ENCODE measurements around the gene NUP62.

Gene NUP62

GRCh38 chr19:49863254-49863934 lies 65.9 kb downstream of the NUP62 start:
- FAIRE-seq, result no peak

DNA sequence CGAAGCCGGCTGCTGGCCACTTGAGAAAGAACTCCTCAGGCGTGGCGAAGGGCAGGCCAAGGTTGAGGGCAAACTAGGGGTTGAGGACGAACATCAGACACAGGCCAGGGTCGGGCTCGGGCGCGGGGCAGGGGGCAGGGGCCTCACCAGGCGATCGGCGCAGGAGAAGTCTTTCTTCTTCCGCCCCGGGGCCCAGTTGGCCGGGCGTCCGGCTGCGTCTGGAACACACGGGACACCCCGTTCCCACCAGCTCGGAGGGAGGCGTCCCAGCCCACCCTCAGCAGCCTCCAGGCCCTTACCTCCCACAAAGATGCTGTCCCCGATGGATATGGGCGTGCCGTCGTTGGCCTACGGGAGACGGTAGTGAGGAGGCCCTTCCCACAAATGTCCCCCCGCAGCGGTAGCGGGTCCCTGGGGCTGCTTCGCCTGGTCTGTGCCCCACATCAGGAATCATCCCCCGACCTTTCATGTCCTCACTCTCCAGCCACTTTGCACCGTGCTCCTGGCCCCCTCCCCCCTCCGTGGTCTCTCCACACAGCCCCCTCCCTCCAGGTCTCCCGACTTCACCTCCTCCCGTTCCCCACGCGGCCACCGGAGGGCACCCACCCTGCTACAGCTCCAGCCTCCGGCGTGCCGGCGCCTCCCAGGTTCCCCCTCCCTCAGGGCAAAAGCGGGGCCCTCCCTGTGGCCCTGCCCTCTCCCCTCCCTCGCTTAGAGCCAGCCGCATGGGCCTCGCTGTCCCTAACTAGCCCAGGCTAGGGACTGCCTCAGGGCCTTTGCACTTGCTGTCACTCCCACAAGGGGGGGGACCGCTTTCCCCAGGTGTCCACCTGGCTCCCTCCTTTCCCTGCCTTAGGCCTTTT lies 66.7 kb downstream of the NUP62 start:
- FAIRE-seq, result no peak

GRCh38 chr19:49861541-49862378 lies 67.5 kb downstream of the NUP62 start:
- no peak for FAIRE-seq

GRCh38 chr19:49861107-49861506 lies 68.2 kb downstream of the NUP62 start:
- FAIRE-seq, result no peak

- FAIRE-seq, result no peak
Observed at GRCh38 chr19:49860336-49861102, 68.8 kb downstream of the NUP62 start.

- no peak for FAIRE-seq
Observed at GRCh38 chr19:49859682-49860335, 69.5 kb downstream of the NUP62 start.

DNA sequence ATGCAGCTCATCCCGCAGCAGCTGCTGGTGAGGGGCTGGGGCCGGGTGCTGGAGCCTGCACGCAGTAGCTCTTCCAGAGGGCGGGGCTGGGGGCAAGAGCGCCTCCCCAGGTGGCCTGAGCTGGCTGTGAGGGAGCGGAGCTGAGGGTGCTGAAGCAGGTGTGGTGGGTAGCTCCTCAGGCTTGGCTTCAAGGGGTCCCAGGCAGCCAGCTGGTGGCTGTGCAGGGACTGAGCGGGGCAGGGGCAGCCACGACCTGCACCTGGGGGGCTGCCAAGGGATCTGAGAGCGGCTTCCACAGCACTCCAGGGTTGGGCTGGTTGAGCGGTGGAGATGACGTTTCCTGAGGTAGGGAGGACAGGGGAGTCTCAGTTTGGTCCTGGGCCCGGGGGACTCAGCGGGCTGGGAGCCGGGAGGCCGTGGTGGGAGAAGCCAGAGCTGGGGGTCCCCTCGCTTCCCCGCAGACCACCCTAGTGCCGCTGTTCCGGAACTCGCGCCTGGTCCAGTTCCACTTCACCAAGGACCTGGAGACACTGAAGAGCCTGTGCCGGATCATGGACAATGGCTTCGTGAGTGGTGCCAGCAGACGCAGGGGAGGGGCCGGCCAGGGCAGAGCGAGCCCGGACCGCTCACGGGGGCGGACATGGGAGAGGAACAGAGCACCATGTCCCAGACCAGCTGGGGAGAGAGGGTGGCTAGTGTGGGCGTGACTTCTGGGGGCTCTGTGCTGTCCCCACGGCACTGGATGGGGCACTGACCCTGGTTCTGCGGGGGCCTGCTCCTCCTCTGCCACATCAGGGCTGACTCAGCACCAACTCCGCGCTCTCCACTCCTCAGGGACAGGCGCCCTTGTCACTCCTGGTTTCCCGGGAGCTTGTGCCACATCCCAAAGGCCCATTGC lies 71.0 kb downstream of the NUP62 start:
- FAIRE-seq, result no peak

- FAIRE-seq, result no peak
Observed at GRCh38 chr19:49857838-49858087, 71.5 kb downstream of the NUP62 start.

DNA sequence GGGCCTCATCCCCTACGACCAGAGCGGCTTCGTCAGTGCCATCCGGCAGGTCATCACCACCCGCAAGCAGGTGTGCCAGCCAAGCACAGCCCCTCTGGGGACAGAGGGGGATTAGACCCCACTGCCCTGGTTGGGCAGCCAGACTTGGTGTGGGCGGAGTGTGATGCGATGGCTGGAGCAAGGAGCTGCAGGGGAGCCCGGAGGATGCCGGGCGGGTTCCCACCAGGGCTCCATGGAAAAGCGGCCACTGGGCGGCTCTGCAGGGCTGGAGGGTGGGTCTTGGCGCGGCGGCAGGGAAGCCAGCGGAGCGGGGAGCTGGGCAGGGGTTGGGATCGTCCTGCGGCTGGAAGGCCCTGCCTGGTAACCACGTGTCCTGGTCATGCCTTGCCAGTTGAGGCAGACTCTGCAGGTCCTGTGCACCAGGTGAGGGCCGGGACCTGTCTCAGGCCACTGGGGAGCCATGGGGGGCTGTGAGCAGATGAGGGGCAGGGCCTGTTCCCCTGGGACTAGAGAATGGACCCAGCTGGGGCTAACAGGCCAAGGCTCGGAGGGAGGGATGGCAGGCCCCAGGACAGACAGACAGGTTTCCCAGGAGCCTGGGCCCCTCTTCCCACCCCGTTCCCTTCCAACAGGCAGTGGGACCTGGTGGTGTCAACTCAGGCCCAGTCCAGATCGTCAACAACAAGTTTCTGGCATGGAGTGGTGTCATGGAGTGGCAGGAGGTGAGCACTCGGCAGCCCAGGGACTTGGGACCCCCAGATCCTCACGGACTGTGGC lies 72.1 kb downstream of the NUP62 start:
- no peak for FAIRE-seq
